BJ (cell line): ENCODE results near the gene CD59. TPM values are rescaled to one million over a fixed set of nuclear protein-coding genes. Genes with fewer than 3 reads are reported as not detected.

Source experiments
- CTCF ChIA-PET: fragments of 350-600 bp; formaldehyde crosslinking; extraction: SDS; loops from one replicate; lab custom pipeline; 2021; ENCODE audit warnings: antibody characterized with exemption, inconsistent platforms; lab: Yijun Ruan, JAX
- POLR2A ChIA-PET: fragments of 300-600 bp; sonication (Branson Sonifier 250); formaldehyde crosslinking; extraction: SDS; loops from one replicate; lab custom pipeline; 2021; ENCODE audit warnings: antibody characterized with exemption; lab: Charles Lee
- DNase-seq: peaks from one replicate; pipeline ENCODE4 v3.0.0-alpha.2; 2011; ENCODE audit warnings: low read depth
- H3K27me3 ChIP-seq: 2 replicates; pipeline ENCODE4 v1.6.0; 2011; ENCODE audit warnings: low read length; ENCODE audit not compliant: control insufficient read depth, insufficient read depth
- H3K36me3 ChIP-seq: 2 replicates; pipeline ENCODE4 v1.5.1; 2011; ENCODE audit warnings: low read length; ENCODE audit not compliant: control insufficient read depth, insufficient read depth
- H3K4me3 ChIP-seq: 2 replicates; pipeline ENCODE4 v1.5.1; 2011; ENCODE audit warnings: low read depth, mild to moderate bottlenecking, control low read depth, low read length
- polyA minus RNA-seq: library from RNA; depleted of rRNA, polyadenylated mRNA; stranded (reverse); fragments of >200 nt; gene quantifications from 2 replicates; pipeline ENCODE4 v1.2.3, GENCODE V29; 2011; rRNA and poly(A)+ RNA removed
- polyA plus RNA-seq: library from polyadenylated mRNA; depleted of rRNA; stranded (reverse); fragments of >200 nt; gene quantifications from 2 replicates; pipeline ENCODE4 v1.2.3, GENCODE V29; 2011; rRNA removed
- TF ChIP-seq, protein P1 (sequence below): IDR thresholded peaks from 2 replicates; pipeline ENCODE4 v1.5.1; 2011; ENCODE audit warnings: low read depth, mild to moderate bottlenecking, control low read depth, inconsistent platforms, low read length, moderate library complexity; ENCODE audit not compliant: insufficient read depth

CD59 gene, protein sequence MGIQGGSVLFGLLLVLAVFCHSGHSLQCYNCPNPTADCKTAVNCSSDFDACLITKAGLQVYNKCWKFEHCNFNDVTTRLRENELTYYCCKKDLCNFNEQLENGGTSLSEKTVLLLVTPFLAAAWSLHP
- polyA plus RNA-seq (1,025 and 1,348 TPM in 2 replicates), polyA minus RNA-seq (365 and 446 TPM in 2 replicates)

DNA sequence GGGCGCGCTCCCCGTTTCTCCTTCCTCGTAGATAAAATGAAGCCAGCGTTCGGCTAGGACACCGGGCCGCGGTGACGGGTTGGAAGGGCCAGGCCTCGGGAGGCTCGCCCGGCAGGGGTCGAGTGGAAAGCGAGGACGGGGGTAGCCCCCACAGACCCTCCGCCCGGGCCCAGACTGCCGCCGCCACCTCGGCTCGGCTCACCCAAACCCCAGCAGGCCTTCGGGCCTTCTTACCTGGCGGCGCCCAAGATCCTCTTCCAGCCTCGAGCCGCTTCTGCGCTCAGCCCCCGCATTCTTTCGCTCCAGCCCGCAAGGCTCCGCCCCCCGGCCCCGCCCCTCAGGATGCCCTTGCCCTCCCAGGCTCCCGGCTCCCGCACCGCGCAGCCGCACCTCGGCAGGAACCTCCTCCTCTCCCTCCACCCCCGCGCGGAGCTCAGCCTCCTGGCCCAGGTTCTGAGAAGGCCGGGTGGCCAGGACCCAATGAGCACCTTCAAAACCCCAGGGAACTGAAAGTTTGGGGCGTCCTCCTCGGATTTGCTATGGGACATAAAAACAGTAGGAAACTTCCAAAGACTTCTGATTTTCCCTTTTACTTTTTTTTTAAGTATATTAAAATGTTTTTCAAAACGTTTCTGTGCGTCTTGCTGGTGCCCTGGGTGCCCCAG lies at the start of gene CD59:
Gene CD59 (minus strand): TSS at position 276 of the 665 bp plus-strand sequence. CDS start 13,978 bp downstream, outside the sequence.
- CTCF ChIA-PET: interaction anchor here (0.7 to 2.0 kb wide), 13 partner anchors 11 to 1413 kb away, joined by 3 to 11 read pairs (median 4); no protein-coding TSS in a partner anchor
- peak within 1 kb of the TSS; percentile 85 for H3K4me3 ChIP-seq
- peak; percentile 57 for DNase-seq
- no peaks in the 10 kb centered on the region for H3K27me3 ChIP-seq
- H3K36me3 ChIP-seq: no peaks in the 10 kb centered on the region; the same call in 1 of the 2 replicates
- POLR2A ChIA-PET: interaction anchor here (0.5 to 0.6 kb wide), 3 partner anchors 35 to 998 kb away, joined by 4 to 23 read pairs (median 5); no protein-coding TSS in a partner anchor
- TF ChIP-seq, protein P1, sequence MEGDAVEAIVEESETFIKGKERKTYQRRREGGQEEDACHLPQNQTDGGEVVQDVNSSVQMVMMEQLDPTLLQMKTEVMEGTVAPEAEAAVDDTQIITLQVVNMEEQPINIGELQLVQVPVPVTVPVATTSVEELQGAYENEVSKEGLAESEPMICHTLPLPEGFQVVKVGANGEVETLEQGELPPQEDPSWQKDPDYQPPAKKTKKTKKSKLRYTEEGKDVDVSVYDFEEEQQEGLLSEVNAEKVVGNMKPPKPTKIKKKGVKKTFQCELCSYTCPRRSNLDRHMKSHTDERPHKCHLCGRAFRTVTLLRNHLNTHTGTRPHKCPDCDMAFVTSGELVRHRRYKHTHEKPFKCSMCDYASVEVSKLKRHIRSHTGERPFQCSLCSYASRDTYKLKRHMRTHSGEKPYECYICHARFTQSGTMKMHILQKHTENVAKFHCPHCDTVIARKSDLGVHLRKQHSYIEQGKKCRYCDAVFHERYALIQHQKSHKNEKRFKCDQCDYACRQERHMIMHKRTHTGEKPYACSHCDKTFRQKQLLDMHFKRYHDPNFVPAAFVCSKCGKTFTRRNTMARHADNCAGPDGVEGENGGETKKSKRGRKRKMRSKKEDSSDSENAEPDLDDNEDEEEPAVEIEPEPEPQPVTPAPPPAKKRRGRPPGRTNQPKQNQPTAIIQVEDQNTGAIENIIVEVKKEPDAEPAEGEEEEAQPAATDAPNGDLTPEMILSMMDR: 0 out of 2 replicates have a peak, but pooled peaks have one; percentile 1

DNA sequence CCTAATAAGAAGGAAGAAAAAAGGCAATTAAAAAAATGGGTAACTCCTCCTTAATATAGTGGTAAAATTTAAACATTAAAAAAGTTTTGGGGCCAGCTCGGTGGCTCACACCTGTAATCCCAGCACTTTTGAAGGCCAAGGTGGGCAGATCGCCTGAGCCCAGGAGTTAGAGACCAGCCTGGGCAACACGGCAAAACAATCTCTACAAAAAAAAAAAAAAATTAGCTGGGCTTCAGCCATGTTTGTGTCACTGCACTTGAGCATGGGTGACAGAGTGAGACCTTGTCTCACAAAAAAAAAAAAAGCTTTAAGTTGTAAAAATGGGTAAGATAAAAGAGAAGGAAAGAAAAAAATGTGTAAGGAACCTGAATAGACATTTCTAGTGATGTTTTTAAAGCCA lies 49.4 kb upstream of the CD59 start:
- Histone ChIP-seq H3K36me3 (no peaks in the 10 kb centered on the region), H3K4me3 (no peak overlapping the region), H3K27me3 (peaks cover 5% of the 10 kb centered on the region)
- CTCF ChIA-PET: interaction anchor here (0.7 to 3.2 kb wide), 3 partner anchors 22 to 73 kb away, joined by 3 to 15 read pairs (median 3); no protein-coding TSS in a partner anchor
- TF ChIP-seq, protein P1: no peak
- POLR2A ChIA-PET: no interaction called here
- no peak for DNase-seq

DNA sequence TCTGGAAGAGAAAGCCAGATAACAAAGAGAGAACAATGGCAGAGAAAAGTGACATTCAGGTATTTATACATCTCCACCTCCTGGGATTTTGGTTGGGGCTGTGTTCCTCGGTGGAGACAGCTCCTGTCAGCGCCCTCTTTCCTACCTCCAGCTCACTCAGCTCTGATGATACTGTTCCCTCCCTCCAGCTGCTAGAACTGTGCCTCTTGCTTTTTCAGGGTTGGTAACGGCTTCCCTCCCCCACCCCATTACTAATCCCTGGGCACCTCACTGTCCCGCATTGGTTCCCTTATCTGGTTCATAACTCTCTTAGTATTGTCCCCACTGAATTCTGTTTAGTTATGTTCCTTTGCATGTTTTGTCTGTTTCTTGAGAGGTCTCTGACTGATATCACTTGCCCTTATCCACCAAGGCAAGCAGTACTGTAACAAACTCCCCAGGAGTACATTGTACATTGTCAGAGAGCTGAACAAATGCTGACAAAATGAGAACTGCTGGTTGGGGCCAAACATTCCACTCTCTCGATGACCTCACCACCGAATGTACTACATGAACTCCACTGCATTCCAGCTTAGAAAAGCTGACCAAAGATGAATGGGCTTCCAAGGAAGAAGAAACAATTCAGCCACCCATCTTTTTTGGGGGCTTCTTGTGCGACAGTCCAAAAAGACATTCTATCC lies 43.8 kb upstream of the CD59 start:
- 0 out of 2 replicates have a peak, but pooled peaks cover 2% of the 10 kb centered on the region for H3K27me3 ChIP-seq
- H3K36me3 ChIP-seq: no peaks in the 10 kb centered on the region
- peak; percentile 23 for DNase-seq
- TF ChIP-seq, protein P1: no peak
- CTCF ChIA-PET: interaction anchor here (0.8 to 4.9 kb wide), 2 partner anchors 28 to 78 kb away, joined by 3 to 34 read pairs; no protein-coding TSS in a partner anchor
- POLR2A ChIA-PET: no interaction called here
- no peak overlapping the region for H3K4me3 ChIP-seq

DNA sequence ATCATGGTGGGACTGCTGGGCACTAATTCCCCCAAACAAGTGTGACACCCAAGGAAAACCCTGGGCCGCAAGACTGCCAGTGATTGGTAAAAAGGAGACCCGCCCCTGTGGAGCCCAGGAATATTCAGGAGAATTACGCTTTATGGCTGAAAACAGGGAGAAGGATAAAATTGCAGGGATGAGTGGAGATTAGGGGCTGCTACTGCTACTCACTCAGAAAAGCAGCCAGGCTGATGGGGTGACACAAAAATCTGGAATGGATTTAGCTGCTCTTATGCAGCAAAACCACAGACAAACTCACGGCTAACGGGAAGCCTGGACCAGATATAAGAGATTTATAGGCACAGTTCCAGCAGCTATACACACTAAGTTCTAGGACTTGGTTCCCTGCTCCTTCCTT lies 42.5 kb upstream of the CD59 start:
- ChIA-PET POLR2A (no interaction called here), CTCF (interaction anchor here (0.9 to 4.9 kb wide), 2 partner anchors 30 to 103 kb away, joined by 3 to 34 read pairs; no protein-coding TSS in a partner anchor)
- Histone ChIP-seq H3K4me3 (no peak overlapping the region), H3K36me3 (no peaks in the 10 kb centered on the region), H3K27me3 (no peaks in the 10 kb centered on the region)
- peak; percentile 26 for DNase-seq
- TF ChIP-seq, protein P1: no peak

DNA sequence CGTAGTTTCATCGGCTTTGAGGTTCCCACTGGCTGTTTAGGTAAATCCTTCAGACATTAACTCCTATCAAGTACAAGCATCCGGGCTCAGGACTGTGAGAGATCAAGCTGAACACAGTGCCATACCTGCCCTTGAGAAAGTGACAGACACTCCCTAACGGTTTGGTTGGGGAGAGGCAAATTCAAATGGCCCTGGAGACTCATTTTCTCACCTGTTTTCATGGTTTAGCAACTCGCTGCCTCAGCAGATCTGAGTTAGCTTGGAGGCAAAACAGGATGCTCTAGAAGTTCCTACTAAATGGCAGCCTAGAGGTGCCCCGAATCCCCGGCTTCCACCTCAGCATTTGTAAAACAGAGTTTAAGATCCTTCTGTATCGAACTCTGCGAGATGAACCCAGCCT lies 41.7 kb upstream of the CD59 start:
- CTCF ChIA-PET: interaction anchor here (1.3 to 2.1 kb wide), 2 partner anchors 30 to 51 kb away, joined by 3 to 8 read pairs; no protein-coding TSS in a partner anchor
- H3K27me3 ChIP-seq: no peaks in the 10 kb centered on the region
- TF ChIP-seq, protein P1: no peak
- no peak for DNase-seq
- POLR2A ChIA-PET: no interaction called here
- no peaks in the 10 kb centered on the region for H3K36me3 ChIP-seq
- no peak overlapping the region for H3K4me3 ChIP-seq
